Fibroblast of lung (primary cell): ENCODE measurements around the gene PRRC1.

Source experiments
- CTCF ChIP-seq, 2 donors: IDR thresholded peaks in 1 of 2; conservative IDR thresholded peaks in 1 of 2; 1 replicate in 1 of 2; 2 replicates in 1 of 2; pipeline ENCODE4 v1.5.1; 2011 to 2012; ENCODE audit warnings: low read length in 2 of 2, control low read depth in 1 of 2, inconsistent platforms in 1 of 2, low read depth in 1 of 2, mild to moderate bottlenecking in 1 of 2
- EZH2 ChIP-seq: IDR thresholded peaks from 2 replicates; pipeline ENCODE4 v1.5.1; 2012; ENCODE audit warnings: low read length, control low read depth, mild to moderate bottlenecking; ENCODE audit errors: missing control alignments

GRCh38 chr5:127505905-127506304, 11.5 kb upstream of the PRRC1 start:
- no peak for TF ChIP-seq CTCF (conservative IDR thresholded peaks at IDR 0.05 in 1 of 2, IDR thresholded peaks at IDR 0.05 in 1 of 2; ENCODE audit: low read depth in 1 of 2, low read length in 2 of 2)
- TF ChIP-seq EZH2, result no peak
